Activated T-cell treated with anti-CD3 and anti-CD28 coated beads for 1 hour (primary cell): ENCODE results near the gene WDR70.
"Not testable (repeated sequence)": the region's sequence is repeated elsewhere in the genome, so short reads cannot be mapped to it uniquely, and the experiment has no call there.

ENCODE experiments used
- DNase-seq: peaks from one replicate; pipeline ENCODE4 v3.0.0-alpha.2; 2020; ENCODE audit warnings: low read depth

Gene WDR70

DNA sequence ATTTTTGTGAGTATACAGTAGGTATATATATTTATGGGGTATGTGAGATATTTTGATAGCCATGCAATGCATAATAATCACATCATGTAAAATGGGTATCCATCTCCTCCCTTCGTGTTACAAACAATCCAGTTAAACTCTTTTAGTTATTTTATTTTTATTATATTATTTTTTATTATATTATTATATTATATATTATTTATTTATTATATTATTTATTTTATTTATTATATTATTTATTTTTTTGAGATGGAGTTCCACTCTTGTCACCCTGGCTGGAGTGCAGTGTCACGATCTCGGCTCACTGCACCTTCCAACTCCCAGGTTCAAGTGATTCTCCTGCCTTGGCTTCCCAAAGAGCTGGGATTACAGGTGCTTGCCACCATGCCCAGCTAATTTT is 138.6 kb downstream of the WDR70 start:
- DNase-seq: no peak

DNA sequence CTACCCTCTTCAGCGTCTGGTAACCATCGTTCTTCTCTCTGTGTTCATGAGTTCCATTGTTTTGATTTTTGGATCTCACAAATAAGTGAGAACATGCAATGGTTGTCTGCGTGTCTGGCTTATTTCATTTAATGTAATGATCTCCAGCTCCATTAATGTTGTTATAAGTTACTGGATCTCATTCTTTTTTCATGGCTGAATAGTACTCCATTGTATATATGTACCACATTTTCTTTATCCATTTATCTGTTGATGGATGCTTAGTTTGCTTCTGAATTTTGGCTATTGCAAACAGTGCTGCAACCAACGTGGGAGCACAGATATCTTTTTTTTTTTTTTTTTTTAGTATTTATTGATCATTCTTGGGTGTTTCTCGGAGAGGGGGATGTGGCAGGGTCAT is 139.2 kb downstream of the WDR70 start:
- not testable (repeated sequence) for DNase-seq

DNA sequence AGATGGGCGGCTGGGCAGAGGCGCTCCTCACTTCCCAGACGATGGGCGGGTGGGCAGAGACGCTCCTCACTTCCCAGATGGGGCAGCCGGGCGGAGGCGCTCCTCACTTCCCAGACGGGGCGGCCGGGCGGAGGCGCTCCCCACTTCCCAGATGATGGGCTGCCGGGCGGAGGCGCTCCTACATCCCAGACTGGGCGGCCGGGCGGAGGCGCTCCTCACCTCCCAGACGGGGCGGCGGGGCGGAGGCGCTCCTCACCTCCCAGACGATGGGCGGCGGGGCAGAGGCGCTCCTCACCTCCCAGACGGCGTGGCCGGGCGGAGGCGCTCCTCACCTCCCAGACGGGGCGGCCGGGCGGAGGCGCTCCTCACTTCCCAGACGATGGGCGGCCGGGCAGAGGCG is 140.2 kb downstream of the WDR70 start:
- no peak for DNase-seq

DNA sequence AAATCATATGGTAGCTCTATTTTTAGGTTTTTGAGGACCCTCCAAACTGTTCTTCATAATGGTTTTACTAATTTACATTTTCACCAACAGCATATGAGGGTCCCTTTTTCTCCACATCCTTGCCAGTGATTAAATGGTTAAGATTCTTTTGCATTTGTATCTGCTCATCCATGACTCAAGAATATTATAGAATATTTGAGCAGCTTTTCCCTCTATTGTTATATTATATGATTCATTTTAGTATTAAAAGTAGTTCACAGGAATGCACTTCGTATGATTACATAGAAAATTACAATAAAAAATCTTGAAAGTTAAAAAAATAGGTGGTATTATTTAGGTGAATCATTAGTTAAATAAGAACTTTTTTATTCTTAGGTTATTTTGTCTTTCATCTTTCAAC is 140.7 kb downstream of the WDR70 start:
- DNase-seq: no peak

DNA sequence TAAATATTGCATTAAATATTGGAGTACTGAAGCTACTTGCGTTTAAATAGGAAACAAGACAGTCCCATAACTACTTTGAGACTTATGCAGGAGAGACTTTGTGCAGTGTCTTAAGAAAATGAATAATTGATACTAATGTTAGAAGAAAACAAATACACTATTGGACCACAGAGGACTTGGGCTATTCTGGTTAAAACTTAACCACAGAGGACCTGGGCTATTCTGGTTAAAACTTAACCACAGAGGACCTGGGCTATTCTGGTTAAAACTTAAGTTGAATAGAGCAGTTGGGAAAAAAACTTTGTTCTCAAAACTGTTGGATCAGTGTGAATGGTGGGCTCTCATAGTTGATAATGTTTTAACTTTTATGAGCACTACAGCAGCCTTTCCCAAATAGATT is 141.7 kb downstream of the WDR70 start:
- no peak for DNase-seq

DNA sequence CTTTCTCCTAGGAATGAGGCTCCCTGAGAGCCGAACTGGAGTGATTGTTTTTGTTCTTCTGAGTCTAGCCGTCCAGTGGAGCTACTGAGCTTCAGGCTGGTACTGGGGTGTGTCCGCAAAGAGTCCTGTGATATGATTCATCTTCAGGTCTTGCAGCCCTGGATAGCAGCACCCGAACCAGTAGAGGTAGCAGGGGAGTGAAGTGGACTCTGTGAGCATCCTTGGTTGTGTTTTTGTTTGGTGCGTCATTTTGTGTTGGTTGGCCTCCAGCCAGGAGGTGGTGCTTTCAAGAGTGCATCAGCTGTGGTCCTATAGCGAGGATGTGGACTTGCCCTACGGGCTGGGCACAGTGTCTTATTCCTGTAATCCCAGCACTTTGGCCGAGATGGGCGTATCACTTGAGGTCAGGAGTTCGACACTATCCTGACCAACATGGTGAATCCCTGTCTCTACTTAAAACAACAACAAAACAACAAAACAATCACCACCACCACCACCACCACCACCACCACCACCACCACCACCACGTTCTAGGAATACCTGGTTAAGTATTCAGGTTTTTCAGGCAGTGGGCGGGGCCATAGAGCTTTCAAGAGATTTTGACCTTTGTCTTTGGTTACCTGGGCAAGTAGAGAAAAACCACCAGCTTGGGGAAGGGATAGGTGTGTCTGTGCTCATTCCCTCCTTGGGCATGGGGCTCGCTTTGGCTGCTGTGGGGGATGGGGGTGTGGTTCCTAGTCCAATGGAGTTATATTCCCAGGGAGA is 154.0 kb downstream of the WDR70 start:
- no peak for DNase-seq

DNA sequence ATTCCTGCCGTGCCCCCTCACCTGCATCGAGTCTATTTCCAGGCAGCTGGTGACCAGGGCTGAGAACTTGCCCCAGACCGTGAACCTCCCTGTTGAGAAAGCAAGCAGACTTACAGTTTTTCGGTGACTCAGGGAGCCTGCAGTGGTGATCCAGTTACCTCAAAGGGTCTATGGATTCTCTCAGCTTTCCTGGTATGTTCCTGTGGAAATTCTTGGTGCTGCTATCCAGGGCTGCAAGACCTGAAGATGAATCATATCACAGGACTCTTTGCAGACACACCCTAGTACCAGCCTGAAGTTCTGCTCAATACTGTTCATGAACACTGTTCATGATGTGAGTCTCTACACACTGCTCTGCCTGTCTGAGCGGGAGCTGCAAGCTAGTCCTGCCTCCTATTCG is 154.7 kb downstream of the WDR70 start:
- DNase-seq: no peak

DNA sequence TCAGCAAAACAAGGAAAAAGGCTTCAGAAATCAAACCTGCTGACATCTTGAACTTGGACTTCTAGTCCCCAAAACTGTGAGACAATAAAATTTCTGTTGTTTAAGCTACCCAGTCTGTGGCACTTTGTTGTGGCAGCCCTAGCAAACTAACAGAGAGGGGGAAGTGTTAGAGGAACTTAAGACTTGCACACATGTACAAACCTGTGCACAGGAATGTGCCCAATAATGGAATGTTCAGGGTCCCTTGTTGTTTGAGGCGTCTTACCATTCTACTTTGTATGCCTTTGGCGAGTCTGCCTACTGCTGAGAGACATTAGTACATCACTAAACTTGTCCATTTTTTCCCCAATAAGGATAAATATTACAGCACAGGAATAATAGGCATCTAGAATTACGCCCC is 160.3 kb downstream of the WDR70 start:
- no peak for DNase-seq

DNA sequence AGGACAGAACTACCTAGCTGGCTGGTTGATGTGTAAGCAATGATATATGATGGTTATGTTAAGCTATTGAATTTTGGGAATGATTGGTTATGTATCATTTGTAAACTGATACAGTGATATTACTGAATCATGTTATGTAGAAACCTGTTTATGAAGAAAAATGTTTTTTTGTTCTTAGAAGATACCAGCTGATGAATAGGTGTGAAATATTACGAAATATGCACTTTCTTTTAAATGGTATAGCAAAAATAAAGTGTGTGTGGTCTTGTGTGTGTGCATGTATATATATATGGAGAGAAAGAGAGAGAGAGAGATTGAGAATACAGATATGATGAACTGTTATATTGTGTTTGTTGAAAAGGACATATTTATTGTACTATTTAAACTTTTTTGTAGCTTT is 164.1 kb downstream of the WDR70 start:
- no peak for DNase-seq

DNA sequence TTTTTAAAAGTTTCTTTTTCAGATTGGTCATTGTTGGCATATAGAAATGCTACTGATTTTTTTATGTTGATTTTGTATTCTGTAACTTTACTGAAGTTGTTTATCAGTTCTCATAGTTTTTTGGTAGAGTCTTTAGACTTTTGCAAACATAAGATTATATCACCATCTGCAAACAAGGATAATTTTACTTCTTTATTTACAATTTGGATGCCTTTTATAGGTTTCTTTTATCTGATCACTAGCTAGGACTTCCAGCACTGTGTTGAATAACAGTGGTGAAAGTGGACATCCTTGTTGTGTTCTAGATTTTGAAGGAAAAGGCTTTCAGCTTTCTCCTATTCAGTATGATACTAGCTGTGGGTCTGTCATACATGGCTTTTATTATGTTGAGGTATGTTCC is 170.3 kb downstream of the WDR70 start:
- DNase-seq: no peak

DNA sequence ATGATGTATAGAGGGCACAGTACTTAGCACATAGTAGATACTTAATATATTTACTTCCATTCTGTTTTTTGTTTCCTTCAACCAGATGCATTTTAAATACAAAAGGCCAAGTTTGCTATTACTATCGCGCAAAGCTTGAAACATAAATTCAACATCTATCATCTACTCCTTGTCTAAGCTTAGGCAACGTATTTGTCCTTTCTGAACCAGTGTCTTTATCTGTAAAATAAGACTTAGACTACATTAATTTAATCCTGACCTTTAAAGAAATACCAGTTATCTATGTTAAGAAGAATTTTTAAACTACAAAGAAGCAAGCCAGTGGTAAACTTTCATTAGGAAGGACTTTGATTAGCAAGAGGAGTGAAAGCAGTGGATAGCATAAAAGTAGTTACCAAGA is 173.0 kb downstream of the WDR70 start:
- no peak for DNase-seq

DNA sequence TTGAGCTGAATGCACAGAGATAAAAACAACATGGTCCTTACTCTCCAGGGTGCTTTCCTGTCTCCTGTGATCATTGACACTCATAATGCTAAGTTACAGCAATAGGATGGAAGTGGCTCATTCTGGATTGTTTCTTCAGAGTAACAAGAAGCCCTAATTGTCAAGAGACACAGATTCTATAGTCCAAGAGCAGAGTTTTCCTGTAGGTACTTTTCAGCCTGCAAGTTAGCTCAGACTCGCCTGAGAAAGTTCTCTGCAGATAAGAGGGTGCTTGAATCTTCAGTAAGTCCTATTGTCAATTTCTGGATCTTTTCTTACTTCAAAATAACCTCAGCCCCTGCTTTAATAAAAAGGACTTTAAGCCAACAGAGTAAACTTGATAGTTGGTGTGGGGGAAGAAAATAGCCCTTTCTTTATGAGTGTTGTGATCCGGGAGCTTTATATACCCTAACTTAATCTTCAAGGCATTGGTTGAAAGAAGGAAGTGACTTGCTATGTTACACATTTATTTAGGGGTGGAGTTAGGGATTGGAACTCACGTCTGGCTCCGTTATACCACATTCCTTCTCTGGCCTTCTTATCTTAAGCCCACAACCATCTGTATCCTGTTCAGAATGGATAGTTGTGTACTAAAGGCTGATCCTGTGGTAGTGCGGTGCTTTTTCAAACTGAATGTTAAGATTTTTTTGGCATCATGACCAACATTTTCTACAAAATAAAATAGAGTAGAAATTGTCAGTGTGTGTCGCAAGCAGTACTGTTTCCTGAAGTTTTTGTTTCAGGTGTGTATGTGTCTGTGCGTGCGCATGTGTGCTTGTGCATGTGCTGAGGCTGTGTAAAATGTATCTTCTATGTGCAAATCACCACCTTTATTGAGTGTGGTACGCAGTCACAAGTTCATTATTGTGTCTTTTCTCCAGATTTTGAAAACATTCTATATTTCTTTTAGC is 173.9 kb downstream of the WDR70 start:
- DNase-seq: no peak

DNA sequence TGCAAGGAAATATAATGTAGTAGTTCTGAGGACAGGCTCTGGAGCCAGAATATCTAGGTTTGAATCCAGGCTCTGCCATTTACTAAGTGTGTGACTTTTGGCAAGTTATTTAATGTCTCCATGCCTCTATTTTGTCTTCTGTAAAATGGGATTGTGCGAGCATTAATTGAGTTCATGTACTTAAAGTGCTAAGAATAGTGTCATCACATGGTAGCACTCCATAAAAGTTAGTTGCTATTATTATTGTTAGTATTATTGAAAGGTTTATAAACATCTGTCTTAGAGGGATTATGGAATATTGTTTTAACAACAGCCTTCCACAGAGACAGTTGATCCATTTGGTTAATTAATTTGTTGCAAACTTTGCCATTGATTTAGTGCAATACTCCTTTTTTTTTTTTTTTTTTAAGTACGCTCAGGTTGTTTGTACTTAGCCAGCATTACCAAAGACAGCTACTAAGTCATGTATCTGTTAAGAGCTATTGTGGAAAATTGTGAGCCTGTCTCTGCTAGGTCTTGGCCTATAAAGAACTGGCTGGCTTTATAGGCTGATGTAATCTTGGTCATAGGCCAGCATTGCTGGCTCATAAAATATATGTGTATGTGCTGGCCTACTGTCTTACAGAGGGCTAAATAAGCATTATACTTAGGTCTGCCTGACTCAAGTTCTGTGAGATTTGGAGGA is 174.7 kb downstream of the WDR70 start:
- DNase-seq: no peak

DNA sequence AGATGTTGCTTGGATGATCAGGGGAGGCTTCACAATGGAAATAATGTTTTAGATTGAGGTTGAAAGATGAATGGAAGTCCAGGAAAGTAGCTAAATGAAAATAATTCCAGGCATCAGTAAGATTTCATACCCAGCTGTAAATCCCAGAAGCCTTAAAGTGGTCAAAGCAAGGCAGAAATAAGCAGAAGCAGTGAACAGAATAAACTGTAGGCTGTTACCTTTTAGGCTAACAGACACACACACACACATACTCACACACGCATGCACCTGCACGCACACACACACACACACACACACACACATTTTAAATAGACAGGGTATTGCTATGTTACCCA is 175.3 kb downstream of the WDR70 start:
- no peak for DNase-seq

DNA sequence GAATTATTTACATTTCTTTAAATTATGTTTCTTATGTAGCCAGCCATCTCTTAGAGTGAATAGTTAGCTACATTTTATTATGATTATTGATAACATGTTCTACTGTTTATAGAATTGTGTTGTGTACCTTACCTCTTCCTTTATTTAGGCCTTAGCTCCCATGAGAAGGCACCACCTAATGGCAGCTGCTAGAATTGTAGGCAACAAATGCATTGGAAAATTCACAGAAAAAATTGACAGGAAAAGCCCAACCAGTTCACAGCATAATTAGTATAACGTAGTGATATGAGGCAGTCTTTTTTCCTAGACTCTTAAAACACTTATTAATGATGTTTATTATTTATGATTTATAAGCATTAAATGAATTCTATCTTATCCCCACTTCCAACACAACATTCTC is 175.8 kb downstream of the WDR70 start:
- no peak for DNase-seq

DNA sequence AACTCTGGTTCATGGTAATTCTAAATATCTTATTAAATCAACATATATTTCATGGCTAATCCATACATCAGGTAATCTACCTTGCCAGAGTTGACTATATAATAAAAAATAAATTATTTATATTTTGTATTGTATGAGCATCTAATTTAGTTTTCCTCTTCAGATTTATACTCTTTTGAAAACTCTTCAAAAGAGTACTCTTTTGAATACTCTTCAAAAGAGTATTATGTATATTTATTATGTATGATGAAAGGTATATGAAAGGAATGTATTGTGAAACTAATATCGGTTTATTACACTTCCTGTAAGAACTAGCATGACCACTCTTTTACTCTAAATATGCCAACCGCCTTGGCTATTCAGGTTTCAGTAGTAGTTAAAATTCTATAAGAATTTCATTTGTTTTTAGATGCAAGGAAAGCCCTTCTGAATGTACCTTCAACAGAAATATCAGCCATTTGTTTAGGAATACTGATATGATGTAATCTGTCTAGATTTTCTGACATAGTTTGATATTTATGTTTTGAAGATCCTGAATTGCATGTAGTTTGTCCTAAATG is 178.7 kb downstream of the WDR70 start:
- no peak for DNase-seq

DNA sequence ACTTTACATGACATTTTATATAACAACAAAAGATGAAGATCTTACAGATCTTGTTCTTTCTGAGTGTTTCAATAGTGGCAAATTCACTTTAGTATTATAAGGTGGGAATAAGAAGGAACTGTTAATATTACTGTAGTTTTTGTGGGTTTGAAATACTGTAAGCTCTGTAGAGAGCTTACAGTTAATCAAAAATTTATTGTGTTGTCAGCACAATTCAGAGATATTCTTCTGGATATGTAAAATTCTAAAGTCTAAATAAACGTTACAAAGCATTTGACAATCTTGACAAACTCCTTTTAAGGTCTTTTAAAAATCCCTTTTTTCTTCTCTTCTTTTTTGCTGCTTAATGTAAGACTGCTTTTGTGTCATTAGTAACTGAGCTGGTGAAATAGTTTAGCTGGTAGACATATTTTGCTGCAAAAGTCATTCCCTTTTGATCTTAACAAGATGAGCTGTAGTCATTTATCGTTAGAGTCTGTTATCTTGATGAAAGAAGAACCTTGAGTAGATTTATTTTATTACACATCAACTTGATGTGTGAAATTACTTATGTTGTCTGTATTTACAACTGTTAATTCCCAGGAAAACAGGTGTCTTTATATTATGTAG is 186.0 kb downstream of the WDR70 start:
- DNase-seq: no peak

DNA sequence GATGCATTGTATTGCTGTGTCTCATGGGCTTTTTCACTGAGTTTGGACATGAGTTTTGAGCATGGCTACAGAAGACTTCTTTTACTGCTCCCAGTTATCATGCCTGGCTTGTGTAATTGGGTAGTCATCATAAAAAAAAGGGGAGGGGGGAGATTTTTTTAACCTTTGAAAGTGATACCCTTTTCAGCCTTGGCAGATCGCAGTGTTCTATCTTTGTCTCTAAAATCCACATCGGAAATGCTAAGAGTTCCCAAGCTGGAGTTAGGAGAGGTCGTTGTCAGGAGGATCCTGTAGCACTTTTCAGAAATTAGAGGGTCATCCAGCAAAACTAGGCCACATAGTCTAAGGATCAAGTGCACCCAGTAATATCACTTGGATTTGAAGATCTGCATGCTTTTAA is 188.4 kb downstream of the WDR70 start:
- no peak for DNase-seq

DNA sequence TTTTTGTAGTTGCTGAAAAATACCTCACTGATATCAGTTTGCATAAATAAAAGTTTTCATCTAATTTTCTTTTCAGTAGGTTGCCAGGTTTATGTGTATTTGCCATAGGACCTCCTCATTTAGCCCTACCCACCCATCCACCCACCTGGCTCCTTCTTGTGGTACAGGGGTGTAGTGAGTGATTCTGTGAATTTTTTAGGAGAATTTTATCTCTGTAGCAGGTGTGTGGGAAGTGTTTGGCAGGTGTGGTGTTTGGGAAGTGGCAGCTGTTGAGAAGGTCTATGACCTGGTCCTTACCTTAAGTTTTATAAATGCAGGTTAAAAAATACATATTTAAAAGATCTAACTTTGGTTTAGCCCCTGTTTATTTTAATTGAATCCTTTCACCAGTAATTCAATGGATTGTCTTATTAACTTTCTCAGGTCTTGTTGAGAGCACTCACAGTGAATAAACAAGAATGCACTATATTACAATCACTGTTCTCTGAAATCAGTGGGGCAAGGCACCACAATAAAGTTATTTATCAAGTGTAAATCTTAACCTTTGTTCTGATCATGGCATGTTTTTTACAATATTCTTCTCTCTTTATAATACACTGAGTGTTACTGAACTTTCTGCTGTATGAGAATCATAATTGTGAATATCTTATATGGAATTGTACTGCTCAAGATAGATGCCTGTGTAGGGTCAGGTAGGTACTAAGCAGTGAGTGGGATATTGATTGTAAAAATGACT is 189.1 kb downstream of the WDR70 start:
- no peak for DNase-seq

DNA sequence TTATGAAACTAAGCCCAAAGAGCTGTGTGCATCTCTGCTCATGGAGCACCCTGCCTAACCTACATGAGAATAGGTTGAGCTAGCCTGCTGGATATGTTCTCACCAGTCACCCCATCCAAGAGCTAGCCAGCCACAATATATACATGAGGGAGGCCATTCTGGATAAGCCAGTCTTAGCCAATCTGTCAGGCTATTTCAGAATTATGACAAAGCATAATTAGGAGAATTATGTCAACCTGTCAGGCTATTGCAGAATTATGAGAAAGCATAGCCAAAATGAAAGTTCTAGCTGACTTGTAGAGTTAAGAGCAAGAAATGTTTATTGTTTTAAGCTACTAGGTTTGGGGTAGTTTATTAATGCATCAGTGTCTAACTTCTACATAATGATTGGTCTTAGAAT is 189.8 kb downstream of the WDR70 start:
- no peak for DNase-seq

DNA sequence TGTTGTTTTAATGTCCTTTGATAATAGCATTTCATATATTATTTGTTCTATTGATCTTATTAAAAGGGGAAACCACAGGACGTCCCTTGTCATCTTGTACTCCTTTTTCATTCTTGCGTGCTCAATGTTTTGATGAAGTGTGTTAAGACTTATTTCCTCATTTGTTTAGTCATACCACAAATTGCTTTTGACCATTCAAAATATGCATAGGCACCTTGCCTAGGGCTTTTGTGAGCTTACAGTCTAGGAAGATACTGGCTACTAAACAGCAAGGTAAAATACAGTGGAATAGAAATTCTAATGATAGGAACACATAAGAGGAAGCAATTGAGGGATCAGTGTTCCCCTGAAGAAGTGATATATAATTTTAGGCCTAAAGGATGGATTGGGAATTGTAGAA is 190.3 kb downstream of the WDR70 start:
- no peak for DNase-seq

DNA sequence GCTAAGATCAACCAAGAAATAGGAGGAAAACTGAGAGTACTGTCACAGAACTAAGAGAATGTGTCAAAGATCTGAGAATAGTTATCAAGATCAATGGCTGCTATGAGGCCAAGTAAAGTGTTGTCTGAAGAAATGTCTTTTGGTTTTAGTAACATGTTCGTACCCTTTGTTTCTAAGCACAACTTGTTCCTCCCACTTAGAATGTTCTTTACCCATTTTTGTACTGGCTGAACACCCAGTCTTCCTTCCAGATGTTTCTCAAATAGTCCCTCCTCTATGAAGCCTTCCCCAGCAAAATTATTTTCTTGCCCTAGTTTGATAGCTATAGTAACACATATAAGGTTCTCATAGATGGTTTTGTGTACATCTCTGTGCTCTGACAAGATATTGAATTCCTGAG is 191.5 kb downstream of the WDR70 start:
- no peak for DNase-seq
